Measurements from ENCODE around the gene S100Z. TPM values are rescaled to one million over a fixed set of nuclear protein-coding genes. Genes with fewer than 3 reads are reported as not detected.

S100Z gene
- total RNA-seq, 4 donors from 2014 or later = 0.80 TPM; not detected in 3

- DNase-seq = no peak
- H3K27ac ChIP-seq = no peak overlapping the region
- no peak for TF ChIP-seq CTCF (IDR thresholded peaks at IDR 0.05)
- TF ChIP-seq POLR2AphosphoS5 (IDR thresholded peaks at IDR 0.05) = no peak
- TF ChIP-seq POLR2A (IDR thresholded peaks at IDR 0.05) = no peak
- peaks cover 0 to 5% (median 0%) of the 10 kb centered on the region in 4 donors for H3K4me1 ChIP-seq
- no peaks in the 10 kb centered on the region for H3K9me3 ChIP-seq
- WGBS, 2 donors (ENCODE audit: low coverage in 1 of 2) = 75 to 77% methylated on average over 2 of the region's 2 CpGs
- H3K4me3 ChIP-seq = no peak overlapping the region
- intact Hi-C loops (cut with DNase I; ENCODE audit: low total_unique reads) = no loop called here
- peaks cover 42% of the 10 kb centered on the region for H3K27me3 ChIP-seq
- in situ Hi-C loops (cut with MboI; ENCODE audit: low pct_ligation_motif_present in 1 of 4, low pct_unique_long_range_greater_than_20kb in 1 of 4, low sequenced_read_pairs in 3 of 4) = no loop called here
- no peaks in the 10 kb centered on the region for H3K36me3 ChIP-seq
Measured at GRCh38 chr5:76956033-76956432, 106.2 kb downstream of the S100Z start.

GRCh38 chr5:76958991-76959767 is 109.4 kb downstream of the S100Z start:
- 66 to 72% methylated on average over 5 of the region's 5 CpGs for WGBS, 2 donors (ENCODE audit: low coverage in 1 of 2)
- no peaks in the 10 kb centered on the region for H3K9me3 ChIP-seq
- in situ Hi-C loops (cut with MboI; ENCODE audit: low pct_ligation_motif_present in 1 of 4, low pct_unique_long_range_greater_than_20kb in 1 of 4, low sequenced_read_pairs in 3 of 4) = no loop called here
- no peak overlapping the region for H3K4me3 ChIP-seq
- no peaks in the 10 kb centered on the region for H3K36me3 ChIP-seq
- H3K4me1 ChIP-seq = no peaks in the 10 kb centered on the region
- no peak for TF ChIP-seq CTCF (IDR thresholded peaks at IDR 0.05)
- no peak for TF ChIP-seq POLR2AphosphoS5 (IDR thresholded peaks at IDR 0.05)
- no peak for TF ChIP-seq EP300 (IDR thresholded peaks at IDR 0.05; ENCODE audit: low read depth)
- no peak for TF ChIP-seq POLR2A (IDR thresholded peaks at IDR 0.05)
- intact Hi-C loops (cut with DNase I; ENCODE audit: low total_unique reads) = no loop called here
- H3K27ac ChIP-seq = peak overlapping the region in 2 of 4 donors; percentile 6 to 32
- H3K27me3 ChIP-seq = peaks cover 20% of the 10 kb centered on the region
- DNase-seq = no peak

GRCh38 chr5:76960004-76960625 is 110.3 kb downstream of the S100Z start:
- Histone ChIP-seq H3K4me1 (no peaks in the 10 kb centered on the region), H3K27me3 (peaks cover 10% of the 10 kb centered on the region), H3K4me3 (no peak overlapping the region), H3K27ac (peak overlapping the region in 2 of 4 donors; percentile 21 to 32), H3K9me3 (no peaks in the 10 kb centered on the region), H3K36me3 (no peaks in the 10 kb centered on the region)
- DNase-seq = no peak
- 63 to 67% methylated on average over 3 of the region's 3 CpGs for WGBS, 2 donors (ENCODE audit: low coverage in 1 of 2)
- intact Hi-C loops (cut with DNase I; ENCODE audit: low total_unique reads) = no loop called here
- no peak for TF ChIP-seq POLR2AphosphoS5 (IDR thresholded peaks at IDR 0.05)
- TF ChIP-seq POLR2A (IDR thresholded peaks at IDR 0.05) = no peak
- no peak for TF ChIP-seq CTCF (IDR thresholded peaks at IDR 0.05)
- no peak for TF ChIP-seq EP300 (IDR thresholded peaks at IDR 0.05; ENCODE audit: low read depth)
- in situ Hi-C loops (cut with MboI; ENCODE audit: low pct_ligation_motif_present in 1 of 4, low pct_unique_long_range_greater_than_20kb in 1 of 4, low sequenced_read_pairs in 3 of 4) = no loop called here

GRCh38 chr5:76964060-76964459 is 114.2 kb downstream of the S100Z start:
- Histone ChIP-seq H3K4me3 (no peak overlapping the region), H3K36me3 (no peaks in the 10 kb centered on the region), H3K4me1 (no peaks in the 10 kb centered on the region), H3K27ac (no peak overlapping the region), H3K27me3 (no peaks in the 10 kb centered on the region), H3K9me3 (no peaks in the 10 kb centered on the region)
- in situ Hi-C loops (cut with MboI; ENCODE audit: low pct_ligation_motif_present in 1 of 4, low pct_unique_long_range_greater_than_20kb in 1 of 4, low sequenced_read_pairs in 3 of 4) = no loop called here
- intact Hi-C loops (cut with DNase I; ENCODE audit: low total_unique reads) = no loop called here
- WGBS, 2 donors (ENCODE audit: low coverage in 1 of 2) = 33 to 44% methylated on average over 1 to 2 of the region's 2 CpGs
- TF ChIP-seq POLR2A (IDR thresholded peaks at IDR 0.05) = no peak
- TF ChIP-seq EP300 (IDR thresholded peaks at IDR 0.05; ENCODE audit: low read depth) = no peak
- TF ChIP-seq POLR2AphosphoS5 (IDR thresholded peaks at IDR 0.05) = no peak
- TF ChIP-seq CTCF (IDR thresholded peaks at IDR 0.05) = no peak
- DNase-seq = no peak

Small RNA genes within 50 kb of the gene (small RNA-seq; reads per million reads assigned to genes)
- gene RN7SL208P (0 reads per million in 4 donors), gene RNU6ATAC36P (0 reads per million in 4 donors)

Other genes with a start within 250 kb of the S100Z start
- gene F2RL2, start 226.6 kb upstream of the S100Z start, total RNA-seq = under 1 TPM in 2 of 4 donors, not detected in 2; 0.32 to 0.96 TPM
- 10 to 100 TPM in 1 of 4 donors, 1 to 10 TPM in 2, under 1 TPM in 1; 0.75 to 10.7 (median 6.8) TPM for gene F2R, start 133.9 kb upstream of the S100Z start, total RNA-seq
- 100 to 1,000 TPM in 2 of 4 donors, 10 to 100 TPM in 2; 38.8 to 209 (median 92.1) TPM for gene F2RL1, start 31.0 kb upstream of the S100Z start, total RNA-seq
- gene CRHBP, start 103.0 kb downstream of the S100Z start, total RNA-seq = under 1 TPM in 1 of 4 donors, not detected in 3; 0.79 TPM
- 10 to 100 TPM; 30.6 to 69.6 (median 50.1) TPM for gene AGGF1, start 180.4 kb downstream of the S100Z start, total RNA-seq
- 10 to 100 TPM in 2 of 4 donors, 1 to 10 TPM in 2; 1.9 to 56.1 (median 6.7) TPM for gene ZBED3, start 237.3 kb downstream of the S100Z start, total RNA-seq